ENCODE measurements around the gene LRMDA.
"Not testable (repeated sequence)": the region's sequence is repeated elsewhere in the genome, so short reads cannot be mapped to it uniquely, and the experiment has no call there.

DNA sequence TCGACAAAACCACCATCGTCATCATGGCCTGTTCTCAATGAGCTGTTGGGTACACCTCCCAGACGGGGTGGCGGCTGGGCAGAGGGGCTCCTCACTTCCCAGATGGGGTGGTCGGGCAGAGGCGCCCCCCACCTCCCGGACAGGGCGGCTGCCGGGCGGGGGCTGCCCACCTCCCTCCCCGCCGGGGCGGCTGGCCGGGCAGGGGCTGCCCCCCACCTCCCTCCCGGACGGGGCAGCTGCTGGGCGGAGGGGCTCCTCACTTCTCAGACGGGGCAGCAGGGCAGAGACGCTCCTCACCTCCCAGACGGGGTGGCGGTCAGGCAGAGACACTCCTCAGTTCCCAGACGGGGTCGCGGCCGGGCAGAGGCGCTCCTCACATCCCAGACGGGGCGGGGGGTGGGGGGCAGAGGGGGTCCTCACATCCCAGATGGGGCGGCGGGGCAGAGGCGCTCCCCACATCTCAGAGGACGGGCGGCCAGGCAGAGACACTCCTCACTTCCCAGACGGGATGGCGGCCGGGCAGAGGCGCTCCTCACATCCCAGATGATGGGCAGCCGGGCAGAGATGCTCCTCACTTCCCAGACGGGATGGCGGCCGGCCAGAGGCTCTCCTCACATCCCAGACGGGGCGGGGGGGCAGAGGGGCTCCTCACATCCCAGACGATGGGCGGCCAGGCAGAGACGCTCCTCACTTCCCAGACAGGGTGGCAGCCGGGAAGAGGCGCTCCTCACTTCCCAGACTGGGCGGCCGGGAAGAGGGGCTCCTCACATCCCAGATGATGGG lies 318.9 kb downstream of the LRMDA start:
- not testable (repeated sequence) for TF ChIP-seq SREBF1 (IDR thresholded peaks at IDR 0.05; ENCODE audit: low read length); POLR2A (IDR thresholded peaks at IDR 0.05; ENCODE audit: low read depth, low read length); CBX5 (IDR thresholded peaks at IDR 0.05; ENCODE audit: low read depth); MYC (IDR thresholded peaks at IDR 0.05; ENCODE audit: insufficient read depth, insufficient read length, insufficient replicate concordance, low read length, severe bottlenecking); TARDBP (IDR thresholded peaks at IDR 0.05; ENCODE audit: borderline replicate concordance); REST (IDR thresholded peaks at IDR 0.05; ENCODE audit: low read depth, low read length); BHLHE40 (IDR thresholded peaks at IDR 0.05; ENCODE audit: borderline replicate concordance in 1 of 2, low read depth in 2 of 2, low read length in 1 of 2); EP300 (IDR thresholded peaks at IDR 0.05; ENCODE audit: borderline replicate concordance in 1 of 2, control insufficient read depth in 1 of 2, low read depth in 2 of 2, low read length in 2 of 2)
- TF ChIP-seq, protein P1, sequence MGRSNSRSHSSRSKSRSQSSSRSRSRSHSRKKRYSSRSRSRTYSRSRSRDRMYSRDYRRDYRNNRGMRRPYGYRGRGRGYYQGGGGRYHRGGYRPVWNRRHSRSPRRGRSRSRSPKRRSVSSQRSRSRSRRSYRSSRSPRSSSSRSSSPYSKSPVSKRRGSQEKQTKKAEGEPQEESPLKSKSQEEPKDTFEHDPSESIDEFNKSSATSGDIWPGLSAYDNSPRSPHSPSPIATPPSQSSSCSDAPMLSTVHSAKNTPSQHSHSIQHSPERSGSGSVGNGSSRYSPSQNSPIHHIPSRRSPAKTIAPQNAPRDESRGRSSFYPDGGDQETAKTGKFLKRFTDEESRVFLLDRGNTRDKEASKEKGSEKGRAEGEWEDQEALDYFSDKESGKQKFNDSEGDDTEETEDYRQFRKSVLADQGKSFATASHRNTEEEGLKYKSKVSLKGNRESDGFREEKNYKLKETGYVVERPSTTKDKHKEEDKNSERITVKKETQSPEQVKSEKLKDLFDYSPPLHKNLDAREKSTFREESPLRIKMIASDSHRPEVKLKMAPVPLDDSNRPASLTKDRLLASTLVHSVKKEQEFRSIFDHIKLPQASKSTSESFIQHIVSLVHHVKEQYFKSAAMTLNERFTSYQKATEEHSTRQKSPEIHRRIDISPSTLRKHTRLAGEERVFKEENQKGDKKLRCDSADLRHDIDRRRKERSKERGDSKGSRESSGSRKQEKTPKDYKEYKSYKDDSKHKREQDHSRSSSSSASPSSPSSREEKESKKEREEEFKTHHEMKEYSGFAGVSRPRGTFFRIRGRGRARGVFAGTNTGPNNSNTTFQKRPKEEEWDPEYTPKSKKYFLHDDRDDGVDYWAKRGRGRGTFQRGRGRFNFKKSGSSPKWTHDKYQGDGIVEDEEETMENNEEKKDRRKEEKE (IDR thresholded peaks at IDR 0.05) = not testable (repeated sequence)
- TF ChIP-seq, protein P2, sequence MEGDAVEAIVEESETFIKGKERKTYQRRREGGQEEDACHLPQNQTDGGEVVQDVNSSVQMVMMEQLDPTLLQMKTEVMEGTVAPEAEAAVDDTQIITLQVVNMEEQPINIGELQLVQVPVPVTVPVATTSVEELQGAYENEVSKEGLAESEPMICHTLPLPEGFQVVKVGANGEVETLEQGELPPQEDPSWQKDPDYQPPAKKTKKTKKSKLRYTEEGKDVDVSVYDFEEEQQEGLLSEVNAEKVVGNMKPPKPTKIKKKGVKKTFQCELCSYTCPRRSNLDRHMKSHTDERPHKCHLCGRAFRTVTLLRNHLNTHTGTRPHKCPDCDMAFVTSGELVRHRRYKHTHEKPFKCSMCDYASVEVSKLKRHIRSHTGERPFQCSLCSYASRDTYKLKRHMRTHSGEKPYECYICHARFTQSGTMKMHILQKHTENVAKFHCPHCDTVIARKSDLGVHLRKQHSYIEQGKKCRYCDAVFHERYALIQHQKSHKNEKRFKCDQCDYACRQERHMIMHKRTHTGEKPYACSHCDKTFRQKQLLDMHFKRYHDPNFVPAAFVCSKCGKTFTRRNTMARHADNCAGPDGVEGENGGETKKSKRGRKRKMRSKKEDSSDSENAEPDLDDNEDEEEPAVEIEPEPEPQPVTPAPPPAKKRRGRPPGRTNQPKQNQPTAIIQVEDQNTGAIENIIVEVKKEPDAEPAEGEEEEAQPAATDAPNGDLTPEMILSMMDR (IDR thresholded peaks at IDR 0.05 in 2 of 3, conservative IDR thresholded peaks at IDR 0.05 in 1 of 3; ENCODE audit: control insufficient read depth in 2 of 3, extremely low read depth in 1 of 3, insufficient read depth in 1 of 3, low read depth in 3 of 3, low read length in 3 of 3) = not testable (repeated sequence)

Data from GM12878 (cell line).